GM19438 (cell line): ENCODE data around the gene TMEM266.

Experiments used
- ATAC-seq: cut with Tn5 transposase; IDR thresholded peaks from one replicate; pipeline ENCODE4 v1.9.1; 2021; ENCODE audit warnings: low read depth; ENCODE audit not compliant: unreplicated experiment

The TMEM266 gene

GRCh38 chr15:76199106-76200082 lies 139.6 kb downstream of the TMEM266 start:
- no peak for ATAC-seq

GRCh38 chr15:76200083-76200465 lies 140.3 kb downstream of the TMEM266 start:
- ATAC-seq, result no peak

- ATAC-seq, result no peak
These were observed 140.9 kb downstream of the TMEM266 start for GRCh38 chr15:76200641-76201105.

GRCh38 chr15:76201536-76202255 lies 141.9 kb downstream of the TMEM266 start:
- ATAC-seq, result no peak

- no peak for ATAC-seq
These were observed 143.7 kb downstream of the TMEM266 start for GRCh38 chr15:76203346-76204108.

GRCh38 chr15:76204109-76204845 lies 144.5 kb downstream of the TMEM266 start:
- no peak for ATAC-seq

- no peak for ATAC-seq
These were observed 145.2 kb downstream of the TMEM266 start for GRCh38 chr15:76204916-76205460.

- ATAC-seq, result no peak
These were observed 146.7 kb downstream of the TMEM266 start for GRCh38 chr15:76206325-76206976.

GRCh38 chr15:76208084-76208785 lies 148.4 kb downstream of the TMEM266 start:
- no peak for ATAC-seq

GRCh38 chr15:76208786-76209424 lies 149.1 kb downstream of the TMEM266 start:
- no peak for ATAC-seq

- ATAC-seq, result no peak
These were observed 149.7 kb downstream of the TMEM266 start for GRCh38 chr15:76209523-76209922.

- no peak for ATAC-seq
These were observed 150.2 kb downstream of the TMEM266 start for GRCh38 chr15:76209942-76210341.

- ATAC-seq, result no peak
These were observed 155.8 kb downstream of the TMEM266 start for GRCh38 chr15:76215634-76216033.

- ATAC-seq, result no peak
These were observed 157.5 kb downstream of the TMEM266 start for GRCh38 chr15:76217029-76217881.

- ATAC-seq, result no peak
These were observed 158.1 kb downstream of the TMEM266 start for GRCh38 chr15:76217882-76218217.

GRCh38 chr15:76221085-76221767 lies 161.4 kb downstream of the TMEM266 start:
- ATAC-seq, result no peak

- no peak for ATAC-seq
These were observed 162.4 kb downstream of the TMEM266 start for GRCh38 chr15:76222159-76222558.
